Measurements from ENCODE around the gene UNC45B.
"Not testable (repeated sequence)": the region's sequence is repeated elsewhere in the genome, so short reads cannot be mapped to it uniquely, and the experiment has no call there.

DNA sequence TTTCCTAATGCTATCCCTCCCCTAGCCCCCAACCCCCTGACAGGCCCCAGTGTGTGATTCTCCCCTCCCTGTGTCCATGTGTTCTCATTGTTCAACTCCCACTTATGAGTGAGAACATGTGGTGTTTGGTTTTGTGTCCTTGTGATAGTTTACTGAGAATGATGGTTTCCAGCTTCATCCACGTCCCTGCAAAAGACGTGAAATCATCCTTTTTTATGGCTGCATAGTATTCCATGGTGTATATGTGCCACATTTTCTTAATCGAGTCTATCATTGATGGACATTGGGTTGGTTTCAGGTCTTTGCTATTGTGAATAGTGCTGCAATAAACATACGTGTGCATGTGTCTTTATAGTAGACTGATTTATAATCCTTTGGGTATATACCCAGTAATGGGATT lies 86.7 kb downstream of the UNC45B start:
- TF ChIP-seq, protein P1, sequence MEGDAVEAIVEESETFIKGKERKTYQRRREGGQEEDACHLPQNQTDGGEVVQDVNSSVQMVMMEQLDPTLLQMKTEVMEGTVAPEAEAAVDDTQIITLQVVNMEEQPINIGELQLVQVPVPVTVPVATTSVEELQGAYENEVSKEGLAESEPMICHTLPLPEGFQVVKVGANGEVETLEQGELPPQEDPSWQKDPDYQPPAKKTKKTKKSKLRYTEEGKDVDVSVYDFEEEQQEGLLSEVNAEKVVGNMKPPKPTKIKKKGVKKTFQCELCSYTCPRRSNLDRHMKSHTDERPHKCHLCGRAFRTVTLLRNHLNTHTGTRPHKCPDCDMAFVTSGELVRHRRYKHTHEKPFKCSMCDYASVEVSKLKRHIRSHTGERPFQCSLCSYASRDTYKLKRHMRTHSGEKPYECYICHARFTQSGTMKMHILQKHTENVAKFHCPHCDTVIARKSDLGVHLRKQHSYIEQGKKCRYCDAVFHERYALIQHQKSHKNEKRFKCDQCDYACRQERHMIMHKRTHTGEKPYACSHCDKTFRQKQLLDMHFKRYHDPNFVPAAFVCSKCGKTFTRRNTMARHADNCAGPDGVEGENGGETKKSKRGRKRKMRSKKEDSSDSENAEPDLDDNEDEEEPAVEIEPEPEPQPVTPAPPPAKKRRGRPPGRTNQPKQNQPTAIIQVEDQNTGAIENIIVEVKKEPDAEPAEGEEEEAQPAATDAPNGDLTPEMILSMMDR (IDR thresholded peaks at IDR 0.05; ENCODE audit: control extremely low read depth in 1 of 3, insufficient read depth in 1 of 3, low read depth in 1 of 3, low read length in 3 of 3) = not testable (repeated sequence)
- not testable (repeated sequence) for TF ChIP-seq POLR2A (IDR thresholded peaks at IDR 0.05; ENCODE audit: control extremely low read depth in 1 of 2, low read depth in 2 of 2, low read length in 2 of 2); TAF1 (IDR thresholded peaks at IDR 0.05; ENCODE audit: low read depth, low read length); RAD21 (IDR thresholded peaks at IDR 0.05 in 1 of 2, conservative IDR thresholded peaks at IDR 0.05 in 1 of 2; ENCODE audit: low read depth in 2 of 2, low read length in 2 of 2); POLR2AphosphoS5 (IDR thresholded peaks at IDR 0.05; ENCODE audit: low read depth, low read length); JUN (IDR thresholded peaks at IDR 0.05; ENCODE audit: low read depth, low read length); EP300 (IDR thresholded peaks at IDR 0.05; ENCODE audit: borderline replicate concordance in 1 of 2, low read depth in 2 of 2, low read length in 2 of 2); FOSL1 (IDR thresholded peaks at IDR 0.05; ENCODE audit: insufficient read depth, low read depth, low read length); ZNF274 (IDR thresholded peaks at IDR 0.05; ENCODE audit: borderline replicate concordance, extremely low read depth, low read length); MAFK (IDR thresholded peaks at IDR 0.05; ENCODE audit: low read depth, low read length); SIN3A (conservative IDR thresholded peaks at IDR 0.05 in 1 of 2, IDR thresholded peaks at IDR 0.05 in 1 of 2; ENCODE audit: low read depth in 1 of 2, low read length in 2 of 2); EZH2 (IDR thresholded peaks at IDR 0.05; ENCODE audit: low read depth, low read length, severe bottlenecking)
- TF ChIP-seq, protein P2, sequence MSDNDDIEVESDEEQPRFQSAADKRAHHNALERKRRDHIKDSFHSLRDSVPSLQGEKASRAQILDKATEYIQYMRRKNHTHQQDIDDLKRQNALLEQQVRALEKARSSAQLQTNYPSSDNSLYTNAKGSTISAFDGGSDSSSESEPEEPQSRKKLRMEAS (IDR thresholded peaks at IDR 0.05) = not testable (repeated sequence)
